KMS-11 (cell line): Measurements from ENCODE around the gene MSMO1.
"Not testable (repeated sequence)": the region's sequence is repeated elsewhere in the genome, so short reads cannot be mapped to it uniquely, and the experiment has no call there.

Source experiments
- H2AFZ ChIP-seq: fragments of 200-600 bp; sonication (generic); 2 replicates; pipeline ENCODE4 v1.6.1; 2016; ENCODE audit warnings: antibody characterized with exemption, mixed run types, low read depth
- H3K27ac ChIP-seq: fragments of 200-600 bp; sonication (generic); 2 replicates; pipeline ENCODE4 v1.6.1; 2016; ENCODE audit warnings: mild to moderate bottlenecking, mixed run types
- H3K27me3 ChIP-seq: fragments of 200-600 bp; sonication (generic); 2 replicates; pipeline ENCODE4 v1.6.1; 2017; ENCODE audit warnings: mild to moderate bottlenecking, low read depth, mixed run types, moderate library complexity; ENCODE audit not compliant: insufficient read depth
- H3K36me3 ChIP-seq: fragments of 200-600 bp; sonication (generic); 2 replicates; pipeline ENCODE4 v1.6.1; 2017; ENCODE audit warnings: mild to moderate bottlenecking, mixed run types; ENCODE audit not compliant: insufficient read depth
- H3K4me1 ChIP-seq: fragments of 200-600 bp; sonication (generic); 2 replicates; pipeline ENCODE4 v1.6.1; 2016; ENCODE audit warnings: mild to moderate bottlenecking, low read depth, mixed run types; ENCODE audit not compliant: poor library complexity, severe bottlenecking
- H3K4me2 ChIP-seq: fragments of 200-600 bp; sonication (generic); 2 replicates; pipeline ENCODE4 v1.7.0; 2016; ENCODE audit warnings: mild to moderate bottlenecking, mixed run types
- H3K4me3 ChIP-seq: fragments of 200-600 bp; sonication (generic); IDR thresholded peaks from 2 replicates; pipeline ENCODE4 v1.6.1; 2017; ENCODE audit warnings: low read depth, low read length, mixed read lengths; ENCODE audit not compliant: insufficient read depth
- H3K79me2 ChIP-seq: fragments of 200-600 bp; sonication (generic); 2 replicates; pipeline ENCODE4 v1.6.1; 2016; ENCODE audit warnings: low read depth, mixed run types; ENCODE audit not compliant: insufficient read depth
- H3K9ac ChIP-seq: fragments of 200-600 bp; sonication (generic); 2 replicates; pipeline ENCODE4 v1.6.1; 2016; ENCODE audit warnings: mild to moderate bottlenecking, mixed run types
- H4K20me1 ChIP-seq: fragments of 200-600 bp; sonication (generic); 2 replicates; pipeline ENCODE4 v1.6.1; 2016; ENCODE audit warnings: mild to moderate bottlenecking, mixed run types; ENCODE audit not compliant: insufficient read depth
- TF ChIP-seq, protein P1 (sequence below): fragments of 200-600 bp; sonication (generic); conservative IDR thresholded peaks from 2 replicates; pipeline ENCODE4 v1.6.1; 2017; ENCODE audit warnings: low read depth, mild to moderate bottlenecking, antibody characterized with exemption, low read length, moderate library complexity, mixed read lengths

MSMO1 gene

DNA sequence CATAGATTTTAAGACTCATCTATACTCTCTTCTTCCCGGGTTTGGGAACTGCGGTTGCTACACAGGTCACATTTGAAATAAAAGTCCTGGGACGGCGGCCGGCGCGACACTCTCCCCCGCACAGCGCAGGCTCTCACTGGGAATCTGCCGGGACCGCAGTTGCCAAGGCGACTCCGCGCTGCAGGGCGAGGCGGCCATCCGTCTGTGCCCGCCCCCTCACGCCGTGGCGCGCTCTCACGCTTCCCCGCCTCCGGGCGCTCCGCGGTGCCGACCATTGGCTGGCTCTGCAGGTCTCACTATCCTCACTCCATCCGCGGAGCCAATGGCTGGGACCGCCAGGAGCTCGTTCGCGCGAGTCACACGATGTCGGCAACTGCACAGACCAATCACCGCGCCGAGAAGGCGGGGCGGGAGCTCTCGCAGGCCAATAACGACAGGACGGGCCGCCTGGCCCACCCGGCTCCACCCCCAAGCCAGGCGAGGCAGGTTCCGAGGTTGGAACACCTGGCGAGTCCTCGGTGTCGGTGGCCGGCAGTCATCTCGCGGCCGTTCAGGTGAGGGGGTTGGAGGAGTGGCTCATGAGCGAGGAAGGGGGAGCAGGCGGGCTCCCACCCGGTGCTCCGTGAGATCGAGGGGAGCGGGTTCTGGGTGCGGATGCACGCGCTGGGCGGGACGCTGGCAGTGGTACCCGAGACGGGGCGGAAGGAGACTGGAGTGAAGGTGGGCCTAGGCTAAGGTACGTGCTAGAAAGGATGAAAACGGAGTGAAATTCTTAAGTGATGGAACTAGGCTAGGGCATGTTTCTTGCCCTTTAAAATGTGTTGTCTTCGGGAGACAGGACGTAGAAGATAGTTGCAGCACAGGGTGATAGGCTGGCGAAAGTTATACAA, at the start of gene MSMO1:
MSMO1 (plus strand) TSS at position 459 of the 890 bp plus-strand sequence. CDS start 5,702 bp downstream, outside the sequence.
- Histone ChIP-seq H3K4me1 (peaks cover 57% of the 10 kb centered on the region), H3K27me3 (no peaks in the 10 kb centered on the region), H3K4me2 (peak within 1 kb of the TSS; percentile 75), H2AFZ (peak within 1 kb of the TSS; percentile 94), H3K27ac (peak within 1 kb of the TSS; percentile 61), H3K79me2 (peaks cover 48% of the 10 kb centered on the region), H3K9ac (peak within 1 kb of the TSS; percentile 46; the same call in 1 of the 2 replicates), H3K4me3 (peak within 1 kb of the TSS; percentile 41), H4K20me1 (peaks cover 17% of the 10 kb centered on the region; the same call in 1 of the 2 replicates), H3K36me3 (no peaks in the 10 kb centered on the region)
- TF ChIP-seq, protein P1, sequence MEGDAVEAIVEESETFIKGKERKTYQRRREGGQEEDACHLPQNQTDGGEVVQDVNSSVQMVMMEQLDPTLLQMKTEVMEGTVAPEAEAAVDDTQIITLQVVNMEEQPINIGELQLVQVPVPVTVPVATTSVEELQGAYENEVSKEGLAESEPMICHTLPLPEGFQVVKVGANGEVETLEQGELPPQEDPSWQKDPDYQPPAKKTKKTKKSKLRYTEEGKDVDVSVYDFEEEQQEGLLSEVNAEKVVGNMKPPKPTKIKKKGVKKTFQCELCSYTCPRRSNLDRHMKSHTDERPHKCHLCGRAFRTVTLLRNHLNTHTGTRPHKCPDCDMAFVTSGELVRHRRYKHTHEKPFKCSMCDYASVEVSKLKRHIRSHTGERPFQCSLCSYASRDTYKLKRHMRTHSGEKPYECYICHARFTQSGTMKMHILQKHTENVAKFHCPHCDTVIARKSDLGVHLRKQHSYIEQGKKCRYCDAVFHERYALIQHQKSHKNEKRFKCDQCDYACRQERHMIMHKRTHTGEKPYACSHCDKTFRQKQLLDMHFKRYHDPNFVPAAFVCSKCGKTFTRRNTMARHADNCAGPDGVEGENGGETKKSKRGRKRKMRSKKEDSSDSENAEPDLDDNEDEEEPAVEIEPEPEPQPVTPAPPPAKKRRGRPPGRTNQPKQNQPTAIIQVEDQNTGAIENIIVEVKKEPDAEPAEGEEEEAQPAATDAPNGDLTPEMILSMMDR = no peak

- H4K20me1 ChIP-seq, H2AFZ ChIP-seq, H3K79me2 ChIP-seq, H3K4me3 ChIP-seq, H3K27ac ChIP-seq, H3K27me3 ChIP-seq, H3K36me3 ChIP-seq, H3K9ac ChIP-seq, H3K4me2 ChIP-seq, H3K4me1 ChIP-seq: not testable (repeated sequence)
These were observed 47.9 kb upstream of the MSMO1 start for GRCh38 chr4:165279531-165279930.

GRCh38 chr4:165284697-165285096, 42.8 kb upstream of the MSMO1 start:
- H3K27me3 ChIP-seq, H4K20me1 ChIP-seq, H3K27ac ChIP-seq: not testable (repeated sequence)

GRCh38 chr4:165286619-165287340, 40.7 kb upstream of the MSMO1 start:
- not testable (repeated sequence) for H3K4me2 ChIP-seq, H3K4me1 ChIP-seq, H3K36me3 ChIP-seq, H3K4me3 ChIP-seq, H3K79me2 ChIP-seq, H3K27ac ChIP-seq, H2AFZ ChIP-seq, H3K9ac ChIP-seq, H3K27me3 ChIP-seq, H4K20me1 ChIP-seq

More at GRCh38 chr4:165284697-165285096, 42.8 kb upstream of the MSMO1 start:
- not testable (repeated sequence) for H3K4me3 ChIP-seq, H3K36me3 ChIP-seq, H3K9ac ChIP-seq, H3K79me2 ChIP-seq, H3K4me2 ChIP-seq, H2AFZ ChIP-seq, H3K4me1 ChIP-seq

DNA sequence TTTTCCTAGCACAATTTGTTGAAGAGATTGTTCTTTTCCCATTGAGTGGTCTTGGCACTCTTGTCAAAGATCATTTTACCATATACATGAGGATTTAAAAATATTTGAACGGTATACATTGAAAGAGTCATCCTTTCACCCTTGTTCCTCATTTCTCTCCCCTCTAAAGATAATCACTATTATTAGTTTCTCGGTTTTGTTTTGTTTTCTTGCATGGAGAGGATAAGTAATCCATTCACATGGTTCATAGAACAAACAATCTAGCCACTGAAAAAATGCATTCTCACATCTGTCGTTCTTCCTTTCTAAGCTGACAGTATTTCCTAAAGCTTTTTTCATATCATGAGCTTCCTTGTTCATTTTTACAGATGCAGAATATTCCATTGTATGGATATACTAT, 39.2 kb upstream of the MSMO1 start:
- no peaks in the 10 kb centered on the region for H3K27me3 ChIP-seq
- TF ChIP-seq, protein P1 = no peak
- no peak overlapping the region for H3K4me2 ChIP-seq
- H3K27ac ChIP-seq = no peak overlapping the region
- no peaks in the 10 kb centered on the region for H3K36me3 ChIP-seq
- H2AFZ ChIP-seq = no peak overlapping the region
- no peak overlapping the region for H3K4me3 ChIP-seq
- no peaks in the 10 kb centered on the region for H3K4me1 ChIP-seq
- no peaks in the 10 kb centered on the region for H3K79me2 ChIP-seq
- H3K9ac ChIP-seq = no peak overlapping the region
- H4K20me1 ChIP-seq = no peaks in the 10 kb centered on the region
